Activated CD4-positive, alpha-beta T cell treated with anti-CD3 and anti-CD28 coated beads, Interleukin-2, amount 10 ng/mL, durations not matched to agents 7 days and 5 days (primary cell): ENCODE data around the gene SMAD3. TPM values are rescaled to one million over a fixed set of nuclear protein-coding genes. Genes with fewer than 3 reads are reported as not detected.
A peak's percentile ranks its signal among the peaks of the same experiment; 100 is the strongest.

Experiments
- CTCF ChIA-PET: fragments of 350-600 bp; sonication (Branson Sonifier 250); formaldehyde crosslinking; loops from one replicate; lab custom pipeline; 2021; ENCODE audit warnings: antibody characterized with exemption; lab: Charles Lee
- POLR2A ChIA-PET: fragments of 350-600 bp; sonication (Branson Sonifier 250); formaldehyde crosslinking; loops from one replicate; lab custom pipeline; 2021; ENCODE audit warnings: antibody characterized with exemption; lab: Charles Lee
- DNase-seq: peaks from one replicate; pipeline ENCODE4 v3.0.0-alpha.2; 2020
- H3K27ac Mint-ChIP-seq: one replicate; pipeline ENCODE4 v1.8.0; 2021; ENCODE audit warnings: mild to moderate bottlenecking, moderate library complexity, mixed read lengths
- H3K27me3 Mint-ChIP-seq: one replicate; pipeline ENCODE4 v1.8.0; 2021; ENCODE audit warnings: mixed read lengths
- H3K36me3 Mint-ChIP-seq: one replicate; pipeline ENCODE4 v1.8.0; 2021; ENCODE audit warnings: low read depth, mixed read lengths
- H3K4me1 Mint-ChIP-seq: one replicate; pipeline ENCODE4 v1.8.0; 2021; ENCODE audit warnings: mixed read lengths
- H3K4me3 Mint-ChIP-seq: one replicate; pipeline ENCODE4 v1.8.0; 2021; ENCODE audit warnings: mild to moderate bottlenecking, moderate library complexity, mixed read lengths
- H3K9me3 Mint-ChIP-seq: one replicate; pipeline ENCODE4 v1.8.0; 2021; ENCODE audit warnings: mixed read lengths
- total RNA-seq, 2 experiments: library from RNA; stranded (reverse); gene quantifications; one replicate each; pipeline ENCODE4 v1.2.3, GENCODE V29; 2021

The SMAD3 gene
- total RNA-seq, 2 experiments from 2014 or later = 81.6 to 83.9 TPM

DNA sequence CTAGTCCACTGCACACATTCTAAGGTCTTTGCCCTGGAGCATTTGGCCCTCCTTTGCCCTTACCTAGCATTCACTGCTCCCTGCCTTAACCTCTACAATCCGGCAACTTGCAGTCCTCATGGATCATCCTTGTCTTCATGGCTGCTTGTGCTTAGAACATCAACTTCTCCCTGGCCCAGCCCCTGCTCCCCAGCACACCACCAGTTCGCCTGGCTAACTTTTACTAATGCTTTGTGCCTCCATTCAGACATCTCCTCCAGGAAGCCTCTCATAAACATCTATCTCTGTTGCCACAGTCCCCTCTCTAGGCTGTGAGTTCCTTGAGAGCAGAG is 131.9 kb downstream of the SMAD3 start:
- Mint-ChIP-seq H3K27ac (no peak overlapping the region), H3K4me3 (no peak overlapping the region), H3K4me1 (peaks cover 20% of the 10 kb centered on the region), H3K36me3 (peaks cover 60% of the 10 kb centered on the region), H3K9me3 (no peaks in the 10 kb centered on the region), H3K27me3 (no peaks in the 10 kb centered on the region)
- DNase-seq = no peak
- POLR2A ChIA-PET = no interaction called here
- CTCF ChIA-PET = no interaction called here

DNA sequence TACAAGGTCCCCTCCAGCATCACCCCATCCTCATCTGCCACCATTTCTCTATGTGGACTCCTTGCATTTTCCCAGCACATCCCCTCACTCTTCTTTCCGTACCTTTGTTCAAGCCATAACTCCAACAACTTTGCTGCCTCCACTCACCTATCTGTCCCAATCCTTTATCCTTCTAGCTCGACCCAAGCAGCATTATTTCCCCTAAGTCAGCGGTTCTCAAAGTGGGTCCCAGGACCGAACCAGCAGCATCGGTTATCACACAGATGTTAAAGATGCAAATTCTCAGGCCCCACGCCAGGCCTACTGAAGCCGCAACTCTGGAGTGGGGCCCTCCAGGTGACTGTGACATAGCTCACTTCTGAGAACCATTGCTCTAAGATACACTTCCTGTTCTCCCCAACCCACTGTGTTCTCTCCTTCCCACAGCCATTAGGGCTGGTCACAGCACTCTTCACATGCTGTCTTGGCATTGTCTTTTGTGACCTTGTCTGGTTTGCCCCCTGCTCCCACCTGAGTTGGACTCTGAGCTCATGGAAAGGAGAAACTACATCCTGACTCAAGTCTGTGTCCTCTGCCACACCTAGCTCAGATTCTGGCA is 132.9 kb downstream of the SMAD3 start:
- Mint-ChIP-seq H3K27me3 (no peaks in the 10 kb centered on the region), H3K36me3 (peaks cover 60% of the 10 kb centered on the region), H3K4me1 (peaks cover 20% of the 10 kb centered on the region), H3K9me3 (no peaks in the 10 kb centered on the region), H3K27ac (peak overlapping the region; percentile 73), H3K4me3 (no peak overlapping the region)
- POLR2A ChIA-PET = no interaction called here
- no peak for DNase-seq
- CTCF ChIA-PET = interaction anchor here (0.5 to 1.0 kb wide), 3 partner anchors 34 to 252 kb away, joined by 3 to 4 read pairs (median 3); no protein-coding TSS in a partner anchor

GRCh38 chr15:67199391-67199790 is 134.0 kb downstream of the SMAD3 start:
- DNase-seq = no peak
- no peak overlapping the region for H3K27ac Mint-ChIP-seq
- POLR2A ChIA-PET = no interaction called here
- peaks cover 56% of the 10 kb centered on the region for H3K36me3 Mint-ChIP-seq
- H3K4me1 Mint-ChIP-seq = peaks cover 20% of the 10 kb centered on the region
- no peak overlapping the region for H3K4me3 Mint-ChIP-seq
- H3K27me3 Mint-ChIP-seq = no peaks in the 10 kb centered on the region
- CTCF ChIA-PET = interaction anchor here (1.1 kb wide), 1 partner anchor 11 kb away, joined by 3 read pairs; no protein-coding TSS in a partner anchor
- H3K9me3 Mint-ChIP-seq = no peaks in the 10 kb centered on the region

GRCh38 chr15:67199881-67200763 is 134.7 kb downstream of the SMAD3 start:
- DNase-seq = no peak
- H3K9me3 Mint-ChIP-seq = no peaks in the 10 kb centered on the region
- peaks cover 60% of the 10 kb centered on the region for H3K36me3 Mint-ChIP-seq
- H3K4me3 Mint-ChIP-seq = no peak overlapping the region
- peaks cover 20% of the 10 kb centered on the region for H3K4me1 Mint-ChIP-seq
- ChIA-PET CTCF (interaction anchor here (0.7 to 1.1 kb wide), 3 partner anchors 12 to 1439 kb away, joined by 3 to 4 read pairs (median 3); no protein-coding TSS in a partner anchor), POLR2A (interaction anchor here (0.6 kb wide), 1 partner anchor 145 kb away, joined by 5 read pairs; no protein-coding TSS in a partner anchor)
- H3K27ac Mint-ChIP-seq = no peak overlapping the region
- H3K27me3 Mint-ChIP-seq = no peaks in the 10 kb centered on the region

- POLR2A ChIA-PET = interaction anchor here (0.6 kb wide), 1 partner anchor 146 kb away, joined by 5 read pairs; no protein-coding TSS in a partner anchor
- H3K27me3 Mint-ChIP-seq = no peaks in the 10 kb centered on the region
- H3K9me3 Mint-ChIP-seq = no peaks in the 10 kb centered on the region
- peaks cover 20% of the 10 kb centered on the region for H3K4me1 Mint-ChIP-seq
- DNase-seq = no peak
- CTCF ChIA-PET = interaction anchor here (0.6 to 0.7 kb wide), 3 partner anchors 59 to 1440 kb away, joined by 3 to 4 read pairs (median 3); no protein-coding TSS in a partner anchor
- no peak overlapping the region for H3K4me3 Mint-ChIP-seq
- no peak overlapping the region for H3K27ac Mint-ChIP-seq
- H3K36me3 Mint-ChIP-seq = peaks cover 65% of the 10 kb centered on the region
These were observed 135.7 kb downstream of the SMAD3 start for GRCh38 chr15:67201136-67201535.

DNA sequence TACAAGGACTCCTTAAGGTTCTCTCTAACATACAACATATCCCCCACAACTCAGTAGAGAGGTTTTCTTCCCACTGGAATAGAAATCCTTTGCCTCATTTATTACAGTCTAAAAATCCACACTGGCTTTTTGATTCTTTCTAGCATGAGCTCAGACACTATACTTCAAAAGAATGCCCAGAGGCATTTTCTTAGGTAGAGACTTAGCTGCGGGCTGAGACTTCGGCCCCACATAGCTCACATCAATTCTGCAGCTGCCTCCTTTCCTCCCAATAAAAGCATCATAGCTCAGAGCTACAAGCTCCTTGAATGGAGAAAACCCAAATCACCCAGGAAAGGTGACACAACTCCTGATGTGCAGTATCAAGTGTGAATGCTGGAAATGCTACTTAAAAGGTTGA is 136.7 kb downstream of the SMAD3 start:
- ChIA-PET POLR2A (no interaction called here), CTCF (interaction anchor here (1.0 to 1.8 kb wide), 3 partner anchors 9 to 255 kb away, joined by 4 to 7 read pairs (median 6); no protein-coding TSS in a partner anchor)
- H3K9me3 Mint-ChIP-seq = no peaks in the 10 kb centered on the region
- no peak overlapping the region for H3K4me3 Mint-ChIP-seq
- DNase-seq = no peak
- H3K4me1 Mint-ChIP-seq = peaks cover 18% of the 10 kb centered on the region
- H3K27me3 Mint-ChIP-seq = no peaks in the 10 kb centered on the region
- H3K27ac Mint-ChIP-seq = no peak overlapping the region
- H3K36me3 Mint-ChIP-seq = peaks cover 63% of the 10 kb centered on the region

DNA sequence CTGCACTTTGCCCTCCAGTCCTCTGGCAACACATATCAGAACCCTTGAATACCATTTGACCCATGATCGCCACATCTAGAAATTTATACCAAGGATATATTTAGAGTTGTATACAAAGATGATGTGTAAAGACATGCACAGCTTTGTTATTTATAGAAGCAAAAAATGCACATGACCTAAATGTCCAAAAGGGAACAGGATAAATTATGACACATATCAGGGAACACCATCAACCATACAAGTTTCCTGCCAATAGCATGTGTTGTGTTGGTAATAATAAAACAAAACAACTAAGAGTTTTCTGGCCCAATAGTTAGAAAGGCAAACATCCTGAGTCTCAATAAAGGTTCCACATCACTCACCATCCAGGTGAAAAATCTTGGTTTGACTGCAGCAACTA is 137.6 kb downstream of the SMAD3 start:
- no peaks in the 10 kb centered on the region for H3K27me3 Mint-ChIP-seq
- no peak overlapping the region for H3K27ac Mint-ChIP-seq
- no peak for DNase-seq
- H3K9me3 Mint-ChIP-seq = no peaks in the 10 kb centered on the region
- POLR2A ChIA-PET = no interaction called here
- CTCF ChIA-PET = interaction anchor here (1.3 to 1.8 kb wide), 2 partner anchors 9 to 256 kb away, joined by 6 to 7 read pairs; no protein-coding TSS in a partner anchor
- no peak overlapping the region for H3K4me3 Mint-ChIP-seq
- H3K36me3 Mint-ChIP-seq = peaks cover 64% of the 10 kb centered on the region
- peaks cover 11% of the 10 kb centered on the region for H3K4me1 Mint-ChIP-seq

- POLR2A ChIA-PET = interaction anchor here (0.5 kb wide), 2 partner anchors 193 to 258 kb away, joined by 3 read pairs; no protein-coding TSS in a partner anchor
- Mint-ChIP-seq H3K9me3 (no peaks in the 10 kb centered on the region), H3K4me1 (no peaks in the 10 kb centered on the region), H3K27me3 (no peaks in the 10 kb centered on the region), H3K4me3 (no peak overlapping the region), H3K36me3 (peaks cover 50% of the 10 kb centered on the region), H3K27ac (no peak overlapping the region)
- CTCF ChIA-PET = no interaction called here
- no peak for DNase-seq
These were observed 142.3 kb downstream of the SMAD3 start for GRCh38 chr15:67207555-67208207.

DNA sequence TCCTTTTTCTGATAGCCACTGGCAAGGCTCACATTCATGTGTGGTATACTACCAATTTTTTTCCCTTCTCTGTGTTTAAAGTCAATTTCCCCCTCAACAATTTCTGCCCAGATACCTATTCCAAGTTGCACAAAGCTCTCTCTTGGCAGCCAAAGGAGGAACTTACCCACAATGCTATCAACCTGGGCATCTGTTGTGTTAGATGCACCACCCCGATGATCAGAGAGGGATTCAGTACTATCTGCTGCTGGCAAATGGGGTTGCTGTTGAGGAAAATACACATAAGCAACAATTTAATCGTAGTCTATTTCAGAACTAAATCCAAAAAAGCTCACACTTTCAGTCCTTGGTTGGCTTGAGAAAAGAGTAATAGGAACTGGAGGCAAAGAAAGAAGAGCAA is 143.0 kb downstream of the SMAD3 start:
- Mint-ChIP-seq H3K4me3 (no peak overlapping the region), H3K9me3 (no peaks in the 10 kb centered on the region), H3K4me1 (no peaks in the 10 kb centered on the region), H3K27me3 (no peaks in the 10 kb centered on the region), H3K27ac (no peak overlapping the region), H3K36me3 (peaks cover 45% of the 10 kb centered on the region)
- ChIA-PET POLR2A (interaction anchor here (0.5 kb wide), 1 partner anchor 258 kb away, joined by 3 read pairs; no protein-coding TSS in a partner anchor), CTCF (interaction anchor here (1.1 to 1.4 kb wide), 2 partner anchors 11 to 262 kb away, joined by 3 read pairs; no protein-coding TSS in a partner anchor)
- no peak for DNase-seq

DNA sequence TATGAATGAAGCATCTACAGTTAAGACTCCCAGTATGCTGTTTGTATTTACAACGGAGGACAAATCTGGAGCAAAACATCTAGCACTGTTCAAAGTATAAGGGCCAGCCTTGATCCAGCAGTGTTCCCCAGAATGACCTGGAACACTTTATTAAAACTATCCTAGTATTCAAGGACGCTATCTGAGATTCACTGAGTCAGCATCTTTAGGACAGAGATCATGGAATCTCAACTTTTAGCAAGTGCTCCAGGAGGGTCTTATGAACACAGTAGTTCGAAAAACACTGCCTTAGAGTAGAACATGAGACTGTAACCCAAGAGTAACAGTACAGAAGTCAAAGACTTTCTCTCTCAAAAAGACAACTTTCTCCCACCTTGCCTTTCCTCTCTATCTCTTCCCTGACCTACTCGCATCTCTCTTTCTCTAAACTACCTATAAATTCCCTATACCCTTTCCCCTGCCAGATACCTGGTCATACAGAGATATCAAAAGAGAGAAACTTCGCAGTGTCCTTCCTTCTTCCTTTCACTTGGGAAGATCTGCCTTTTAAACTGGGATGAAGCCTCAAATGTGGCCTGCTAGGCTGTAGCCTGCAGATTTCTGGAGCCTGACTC is 145.3 kb downstream of the SMAD3 start:
- Mint-ChIP-seq H3K27ac (no peak overlapping the region), H3K4me3 (no peak overlapping the region)
- CTCF ChIA-PET = interaction anchor here (0.8 kb wide), 1 partner anchor 33 kb away, joined by 3 read pairs; no protein-coding TSS in a partner anchor

DNA sequence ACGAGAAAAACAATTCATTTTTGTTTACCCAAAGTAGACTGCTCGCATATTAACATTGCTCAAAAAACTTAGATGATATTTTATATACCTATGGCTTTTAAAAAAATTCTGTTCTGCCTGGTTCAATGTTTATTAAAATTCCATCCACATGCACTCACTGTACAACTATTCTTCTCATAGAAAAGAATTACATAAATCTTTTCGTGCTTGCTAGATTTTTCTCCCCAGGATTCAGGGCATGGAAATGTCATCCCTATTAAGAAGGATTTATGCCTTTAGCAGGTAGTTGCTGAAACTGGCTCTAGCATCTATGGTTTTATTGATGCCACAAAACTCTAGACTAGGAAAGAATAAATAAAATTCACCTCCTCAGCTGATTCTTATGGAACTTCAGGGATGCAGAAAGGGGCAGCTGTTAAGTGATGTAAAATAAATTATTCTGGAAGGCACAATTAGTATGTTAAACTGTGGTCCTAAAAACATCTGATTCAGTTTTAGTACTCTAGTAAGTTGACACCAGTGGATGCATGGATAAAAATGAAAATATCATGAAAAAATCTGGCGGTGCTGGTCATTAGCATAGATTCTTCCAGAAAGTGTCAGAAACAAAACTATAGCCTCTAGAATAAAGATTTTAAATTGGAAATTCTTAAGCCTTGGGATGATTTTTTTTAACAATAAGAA is 147.4 kb downstream of the SMAD3 start:
- POLR2A ChIA-PET = no interaction called here

More for the DNA sequence above, 145.3 kb downstream of the SMAD3 start:
- Mint-ChIP-seq H3K27me3 (no peaks in the 10 kb centered on the region), H3K9me3 (no peaks in the 10 kb centered on the region), H3K4me1 (no peaks in the 10 kb centered on the region), H3K36me3 (peaks cover 35% of the 10 kb centered on the region)
- no peak for DNase-seq
- POLR2A ChIA-PET = no interaction called here

More for the DNA sequence above, 147.4 kb downstream of the SMAD3 start:
- Mint-ChIP-seq H3K4me3 (no peak overlapping the region), H3K4me1 (no peaks in the 10 kb centered on the region), H3K27me3 (no peaks in the 10 kb centered on the region), H3K27ac (no peak overlapping the region), H3K36me3 (peaks cover 29% of the 10 kb centered on the region), H3K9me3 (no peaks in the 10 kb centered on the region)
- CTCF ChIA-PET = interaction anchor here (0.7 kb wide), 1 partner anchor 12 kb away, joined by 4 read pairs; no protein-coding TSS in a partner anchor
- no peak for DNase-seq
